ENCODE data around the gene TMEM239.

The TMEM239 gene

GRCh38 chr20:2838170-2838797 lies 22.1 kb downstream of the TMEM239 start:
- TF ChIP-seq CTCF (IDR thresholded peaks at IDR 0.05; ENCODE audit: insufficient read depth, low read length, poor library complexity, severe bottlenecking): no peak
- Histone ChIP-seq H3K4me3 (replicated peaks; ENCODE audit: low read depth, low read length) (no peak overlapping the region), H3K27me3 (replicated peaks; ENCODE audit: control insufficient read depth, insufficient read depth, low read length) (no peaks in the 10 kb centered on the region), H3K36me3 (ENCODE audit: control insufficient read depth, insufficient read depth, low read length) (no peaks in the 10 kb centered on the region; the same call in 1 of the 2 replicates)
- DNase-seq (ENCODE audit: extremely low read depth, insufficient read length): peak; percentile 69

GRCh38 chr20:2838847-2839671 lies 22.9 kb downstream of the TMEM239 start:
- TF ChIP-seq CTCF (IDR thresholded peaks at IDR 0.05; ENCODE audit: insufficient read depth, low read length, poor library complexity, severe bottlenecking): no peak
- no peaks in the 10 kb centered on the region; the same call in 1 of the 2 replicates for H3K36me3 ChIP-seq (ENCODE audit: control insufficient read depth, insufficient read depth, low read length)
- no peak overlapping the region for H3K4me3 ChIP-seq (replicated peaks; ENCODE audit: low read depth, low read length)
- no peaks in the 10 kb centered on the region for H3K27me3 ChIP-seq (replicated peaks; ENCODE audit: control insufficient read depth, insufficient read depth, low read length)
- DNase-seq (ENCODE audit: extremely low read depth, insufficient read length): no peak

GRCh38 chr20:2839732-2840137 lies 23.6 kb downstream of the TMEM239 start:
- Histone ChIP-seq H3K4me3 (replicated peaks; ENCODE audit: low read depth, low read length) (peak overlapping the region; percentile 89), H3K36me3 (ENCODE audit: control insufficient read depth, insufficient read depth, low read length) (no peaks in the 10 kb centered on the region; the same call in 1 of the 2 replicates), H3K27me3 (replicated peaks; ENCODE audit: control insufficient read depth, insufficient read depth, low read length) (no peaks in the 10 kb centered on the region)
- no peak for TF ChIP-seq CTCF (IDR thresholded peaks at IDR 0.05; ENCODE audit: insufficient read depth, low read length, poor library complexity, severe bottlenecking)
- DNase-seq (ENCODE audit: extremely low read depth, insufficient read length): no peak

GRCh38 chr20:2840138-2840966 lies 24.2 kb downstream of the TMEM239 start, which contains the start of the genes PCED1A and VPS16:
TSS of gene PCED1A (minus strand) at chr20:2840655. CDS start at chr20:2839912, 743 bp downstream.
TSS of gene VPS16 (plus strand) at chr20:2840745. CDS start at chr20:2840775, 30 bp downstream.
- DNase-seq (ENCODE audit: extremely low read depth, insufficient read length): peak; percentile 94
- peak within 1 kb of the TSS; percentile 89 for H3K4me3 ChIP-seq (replicated peaks; ENCODE audit: low read depth, low read length)

More at GRCh38 chr20:2840138-2840966, 24.2 kb downstream of the TMEM239 start, which contains the start of the genes PCED1A and VPS16:
- no peaks in the 10 kb centered on the region for H3K27me3 ChIP-seq (replicated peaks; ENCODE audit: control insufficient read depth, insufficient read depth, low read length)
- no peak for TF ChIP-seq CTCF (IDR thresholded peaks at IDR 0.05; ENCODE audit: insufficient read depth, low read length, poor library complexity, severe bottlenecking)
- no peaks in the 10 kb centered on the region for H3K36me3 ChIP-seq (ENCODE audit: control insufficient read depth, insufficient read depth, low read length)
